Spleen (tissue), 11 donors: Measurements from ENCODE around the gene CTNNB1. TPM values are rescaled to one million over a fixed set of nuclear protein-coding genes. Genes with fewer than 3 reads are reported as not detected.

ENCODE experiments used
- DNase-seq: peaks from one replicate; pipeline ENCODE4 v3.0.0-alpha.2; 2020
- H3K27ac ChIP-seq, 8 donors: fragments of 200-600 bp; sonication (generic) in 7 of 8; 1 replicate in 4 of 8; 2 replicates in 4 of 8; pipeline versions ENCODE4 v1.5.0 to v1.8.0; 2016 to 2021; ENCODE audit warnings: inconsistent platforms in 4 of 8, mild to moderate bottlenecking in 4 of 8, moderate library complexity in 1 of 8
- H3K27me3 ChIP-seq, 7 donors: fragments of 200-600 bp; sonication (generic) in 6 of 7; replicated peaks in 1 of 7; 1 replicate in 4 of 7; 2 replicates in 3 of 7; pipeline versions ENCODE4 v1.5.0 to v1.8.0; 2016 to 2021; ENCODE audit warnings: inconsistent platforms in 3 of 7, mild to moderate bottlenecking in 1 of 7
- H3K36me3 ChIP-seq, 6 donors: fragments of 200-600 bp; sonication (generic) in 5 of 6; 1 replicate in 4 of 6; 2 replicates in 2 of 6; pipeline versions ENCODE4 v1.5.0 to v1.8.0; 2016 to 2021; ENCODE audit warnings: inconsistent platforms in 2 of 6
- H3K4me1 ChIP-seq, 6 donors: fragments of 200-600 bp; sonication (generic) in 5 of 6; 1 replicate in 3 of 6; 2 replicates in 3 of 6; pipeline versions ENCODE4 v1.5.0 to v1.8.0; 2016 to 2021; ENCODE audit warnings: inconsistent platforms in 3 of 6
- H3K4me3 ChIP-seq, 8 donors: fragments of 200-600 bp; sonication (generic) in 7 of 8; 1 replicate in 4 of 8; 2 replicates in 4 of 8; pipeline versions ENCODE4 v1.5.0 to v1.8.0; 2016 to 2021; ENCODE audit warnings: inconsistent platforms in 4 of 8, mild to moderate bottlenecking in 4 of 8, moderate library complexity in 2 of 8
- H3K9me3 ChIP-seq, 8 donors: fragments of 200-600 bp; sonication (generic) in 7 of 8; 1 replicate in 4 of 8; 2 replicates in 4 of 8; pipeline versions ENCODE4 v1.5.0 to v1.8.0; 2016 to 2021; ENCODE audit warnings: inconsistent platforms in 4 of 8
- CTCF ChIP-seq, 11 experiments: fragments of 200-600 bp in 7 of 11; fragments of 450-650 bp in 4 of 11; sonication (generic) in 4 of 11; IDR thresholded peaks in 8 of 11; conservative IDR thresholded peaks in 3 of 11; 1 replicate in 7 of 11; 2 replicates in 4 of 11; pipeline versions ENCODE4 v1.4.0 to v1.8.0; 2016 to 2021; ENCODE audit warnings: antibody characterized with exemption in 11 of 11, inconsistent platforms in 4 of 11, mild to moderate bottlenecking in 1 of 11
- POLR2A ChIP-seq, 3 donors: fragments of 450-650 bp; IDR thresholded peaks; one replicate each; pipeline ENCODE4 v1.5.1; 2017; ENCODE audit warnings: antibody characterized with exemption in 3 of 3, mild to moderate bottlenecking in 1 of 3
- POLR2AphosphoS5 ChIP-seq, 3 donors: sonication (generic); formaldehyde crosslinking; IDR thresholded peaks; one replicate each; pipeline ENCODE4 v1.5.1; 2017; ENCODE audit warnings: antibody characterized with exemption in 3 of 3
- WGBS, 5 donors: extraction: QIAGEN DNeasy Blood & Tissue Kit in 3 of 5; methylation state at CpG; one replicate each; pipeline versions ENCODE4 v1.1.5 to v1.1.7; 2013 to 2018; 5-methylcytosine and 5-hydroxymethylcytosine counted together
- intact Hi-C: fragments of 100-400 bp; cut with DNase I; formaldehyde crosslinking; loops from one replicate; pipeline ENCODE4 v1.15.0; 2023; ENCODE audit warnings: low total_unique reads
- polyA plus RNA-seq, 3 donors: library from polyadenylated mRNA; stranded (reverse); fragments of 200-250 nt; gene quantifications; one replicate each; pipeline ENCODE4 v1.2.1, GENCODE V29; 2013
- total RNA-seq, 7 donors: library from RNA; depleted of rRNA in 3 of 7; stranded (reverse); fragments of >200 nt in 3 of 7; fragmentation: NEBNext Ultra II Directional in 4 of 7; extraction: Animal tissue kit (Norgen Biotek cat#: 25700) in 4 of 7; gene quantifications; one replicate each; pipeline versions ENCODE4 v1.1.0 to v1.2.1, GENCODE V29; 2016 to 2021
- donor health status: healthy with polysubstance abuse.
- donor health status: DM: no; HTN: no; CAD: no; lungs with moderate emphysema.
- donor health status: DM: no; HTN: no; CAD: no.
- donor health status: Bipolar disorder and iron deficiency.
- donor health status: healthy.
- donor health status: DM: no; HTN: no; CAD: no.
- donor health status: DM: yes; HTN: yes; CAD: no.

CTNNB1 gene
- total and polyA plus RNA-seq, 10 donors: 48.6 to 347 (median 257) TPM

GRCh38 chr3:41180396-41180795 lies 18.9 kb upstream of the CTNNB1 start:
- intact Hi-C loops: no loop called here
- no peak for DNase-seq
- H3K4me1 ChIP-seq: no peaks in the 10 kb centered on the region

DNA sequence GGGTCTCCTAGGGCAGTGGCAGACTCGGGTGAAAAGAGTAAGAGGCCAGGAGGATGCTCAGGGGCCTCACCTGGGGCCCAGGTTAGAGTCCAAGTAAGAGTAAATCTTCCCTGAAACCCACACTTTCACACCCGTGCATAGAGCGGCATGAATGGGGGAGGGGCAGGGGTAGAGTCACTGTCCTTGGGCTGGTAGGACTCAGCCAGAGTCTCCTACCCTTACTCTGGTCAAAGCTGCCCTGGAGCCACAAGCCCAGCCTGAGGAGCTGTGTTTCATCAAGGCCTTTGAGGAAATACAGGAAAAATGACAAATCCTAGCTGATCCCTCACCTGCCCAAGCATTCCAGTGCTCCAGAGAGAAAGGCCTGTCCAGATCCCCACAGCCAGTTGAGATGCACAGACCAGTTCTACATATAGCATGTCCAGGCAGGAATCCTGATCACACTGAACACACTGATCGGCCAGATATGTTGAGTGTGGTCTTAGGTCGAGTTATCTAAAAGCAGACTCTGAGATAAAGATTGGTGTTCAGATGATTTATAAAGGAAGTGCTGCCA lies 16.7 kb upstream of the CTNNB1 start:
- Histone ChIP-seq H3K4me1 (no peaks in the 10 kb centered on the region), H3K27ac (no peak overlapping the region), H3K27me3 (peaks cover 0 to 9% (median 0%) of the 10 kb centered on the region in 7 donors), H3K36me3 (no peaks in the 10 kb centered on the region), H3K9me3 (no peaks in the 10 kb centered on the region), H3K4me3 (no peak overlapping the region)
- TF ChIP-seq POLR2AphosphoS5 (IDR thresholded peaks at IDR 0.05) (no peak), POLR2A (IDR thresholded peaks at IDR 0.05) (no peak), CTCF (IDR thresholded peaks at IDR 0.05 in 8 of 11, conservative IDR thresholded peaks at IDR 0.05 in 3 of 11) (no peak)
- intact Hi-C loops: no loop called here
- WGBS, 5 donors: 60 to 73% (median 62%) methylated on average over 5 of the region's 5 CpGs
- no peak for DNase-seq

More at GRCh38 chr3:41180396-41180795, 18.9 kb upstream of the CTNNB1 start:
- WGBS, 5 donors: 91 to 96% (median 96%) methylated on average over 2 of the region's 2 CpGs
- peaks cover 0 to 13% (median 0%) of the 10 kb centered on the region in 7 donors for H3K27me3 ChIP-seq
- TF ChIP-seq POLR2A (IDR thresholded peaks at IDR 0.05) (no peak), POLR2AphosphoS5 (IDR thresholded peaks at IDR 0.05) (no peak), CTCF (IDR thresholded peaks at IDR 0.05 in 8 of 11, conservative IDR thresholded peaks at IDR 0.05 in 3 of 11) (no peak)
- no peak overlapping the region for H3K4me3 ChIP-seq
- no peak overlapping the region for H3K27ac ChIP-seq
- no peaks in the 10 kb centered on the region for H3K36me3 ChIP-seq
- no peaks in the 10 kb centered on the region for H3K9me3 ChIP-seq

GRCh38 chr3:41184394-41184793 lies 14.9 kb upstream of the CTNNB1 start:
- H3K27ac ChIP-seq: no peak overlapping the region
- intact Hi-C loops: no loop called here
- TF ChIP-seq POLR2AphosphoS5 (IDR thresholded peaks at IDR 0.05): no peak
- TF ChIP-seq CTCF (IDR thresholded peaks at IDR 0.05 in 8 of 11, conservative IDR thresholded peaks at IDR 0.05 in 3 of 11): no peak
- no peak for TF ChIP-seq POLR2A (IDR thresholded peaks at IDR 0.05)
- no peaks in the 10 kb centered on the region for H3K4me1 ChIP-seq
- 33 to 77% (median 52%) methylated on average over 1 of the region's 1 CpG for WGBS, 5 donors
- H3K27me3 ChIP-seq: peaks cover 0 to 9% (median 0%) of the 10 kb centered on the region in 7 donors
- no peaks in the 10 kb centered on the region for H3K9me3 ChIP-seq
- H3K4me3 ChIP-seq: no peak overlapping the region
- H3K36me3 ChIP-seq: no peaks in the 10 kb centered on the region
- no peak for DNase-seq

DNA sequence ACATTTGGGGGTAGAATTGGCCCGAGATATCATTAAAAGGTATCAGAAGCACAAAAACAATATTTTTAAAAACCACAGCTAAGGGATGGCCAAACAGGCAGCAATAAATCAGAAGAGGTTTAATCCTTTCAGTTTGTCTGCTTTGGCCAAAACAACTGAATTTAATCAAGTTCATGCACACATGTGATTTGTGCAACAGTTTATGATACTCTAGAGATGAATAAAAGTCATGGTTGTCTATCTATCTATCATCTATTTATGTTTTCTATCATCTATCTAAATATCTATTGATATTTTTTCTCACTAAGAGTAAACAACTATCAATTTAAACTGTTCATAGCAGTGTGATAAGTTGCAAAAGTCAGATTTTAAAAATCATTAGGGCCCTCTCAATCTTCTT lies 13.0 kb upstream of the CTNNB1 start:
- intact Hi-C loops: no loop called here
- H3K4me1 ChIP-seq: no peaks in the 10 kb centered on the region
- WGBS, 5 donors: 55 to 71% (median 64%) methylated on average over 1 of the region's 1 CpG
- no peak overlapping the region for H3K27ac ChIP-seq
- no peak for TF ChIP-seq POLR2A (IDR thresholded peaks at IDR 0.05)
- TF ChIP-seq POLR2AphosphoS5 (IDR thresholded peaks at IDR 0.05): no peak
- TF ChIP-seq CTCF (IDR thresholded peaks at IDR 0.05 in 8 of 11, conservative IDR thresholded peaks at IDR 0.05 in 3 of 11): no peak
- no peaks in the 10 kb centered on the region for H3K36me3 ChIP-seq
- peaks cover 0 to 9% (median 0%) of the 10 kb centered on the region in 7 donors for H3K27me3 ChIP-seq
- H3K4me3 ChIP-seq: no peak overlapping the region
- no peak for DNase-seq
- H3K9me3 ChIP-seq: no peaks in the 10 kb centered on the region
